ENCODE measurements around the gene ADAM23.

Gene ADAM23

GRCh38 chr2:206511283-206511682, 68.0 kb downstream of the ADAM23 start:
- no peak for DNase-seq (ENCODE audit: low spot score)

- DNase-seq (ENCODE audit: low spot score): no peak
These were observed 69.7 kb downstream of the ADAM23 start for GRCh38 chr2:206512999-206513398.

- no peak for DNase-seq (ENCODE audit: low spot score)
These were observed 72.2 kb downstream of the ADAM23 start for GRCh38 chr2:206515580-206515979.

GRCh38 chr2:206518997-206519396, 75.7 kb downstream of the ADAM23 start:
- DNase-seq (ENCODE audit: low spot score): no peak

GRCh38 chr2:206520450-206520849, 77.1 kb downstream of the ADAM23 start:
- DNase-seq (ENCODE audit: low spot score): no peak

- DNase-seq (ENCODE audit: low spot score): no peak
These were observed 77.8 kb downstream of the ADAM23 start for GRCh38 chr2:206521115-206521514.

- DNase-seq (ENCODE audit: low spot score): peak; percentile 15
These were observed 78.3 kb downstream of the ADAM23 start for GRCh38 chr2:206521612-206522011.

- DNase-seq (ENCODE audit: low spot score): no peak
These were observed 83.1 kb downstream of the ADAM23 start for GRCh38 chr2:206526416-206526815.

GRCh38 chr2:206527153-206527552, 83.8 kb downstream of the ADAM23 start:
- no peak for DNase-seq (ENCODE audit: low spot score)

GRCh38 chr2:206530727-206531126, 87.4 kb downstream of the ADAM23 start:
- DNase-seq (ENCODE audit: low spot score): no peak

GRCh38 chr2:206531996-206532543, 88.7 kb downstream of the ADAM23 start:
- no peak for DNase-seq (ENCODE audit: low spot score)

- DNase-seq (ENCODE audit: low spot score): no peak
These were observed 90.6 kb downstream of the ADAM23 start for GRCh38 chr2:206533977-206534376.

GRCh38 chr2:206535260-206535986, 92.1 kb downstream of the ADAM23 start:
- no peak for DNase-seq (ENCODE audit: low spot score)

GRCh38 chr2:206540757-206541156, 97.4 kb downstream of the ADAM23 start:
- DNase-seq (ENCODE audit: low spot score): no peak

- no peak for DNase-seq (ENCODE audit: low spot score)
These were observed 99.7 kb downstream of the ADAM23 start for GRCh38 chr2:206543073-206543472.

GRCh38 chr2:206548383-206548782, 105.1 kb downstream of the ADAM23 start:
- no peak for DNase-seq (ENCODE audit: low spot score)

- DNase-seq (ENCODE audit: low spot score): no peak
These were observed 112.4 kb downstream of the ADAM23 start for GRCh38 chr2:206555721-206556120.

- DNase-seq (ENCODE audit: low spot score): peak; percentile 17
These were observed 113.1 kb downstream of the ADAM23 start for GRCh38 chr2:206556357-206556949.

- no peak for DNase-seq (ENCODE audit: low spot score)
These were observed 114.0 kb downstream of the ADAM23 start for GRCh38 chr2:206557321-206557720.

- no peak for DNase-seq (ENCODE audit: low spot score)
These were observed 115.2 kb downstream of the ADAM23 start for GRCh38 chr2:206558492-206558891.

GRCh38 chr2:206561962-206562361, 118.6 kb downstream of the ADAM23 start:
- DNase-seq (ENCODE audit: low spot score): no peak

GRCh38 chr2:206562375-206562774, 119.0 kb downstream of the ADAM23 start:
- no peak for DNase-seq (ENCODE audit: low spot score)

GRCh38 chr2:206563374-206563773, 120.0 kb downstream of the ADAM23 start:
- no peak for DNase-seq (ENCODE audit: low spot score)

GRCh38 chr2:206565666-206566065, 122.3 kb downstream of the ADAM23 start:
- no peak for DNase-seq (ENCODE audit: low spot score)

Measured in kidney capillary endothelial cell (primary cell).